Suppressor macrophage treated with lipopolysaccharide for 1 hour (primary cell): ENCODE results near the gene OSR1.
"Not testable (repeated sequence)": the region's sequence is repeated elsewhere in the genome, so short reads cannot be mapped to it uniquely, and the experiment has no call there.

Experiments
- DNase-seq, 3 donors: peaks; one replicate each; pipeline ENCODE4 v3.0.0-alpha.2; 2020 to 2022

OSR1 gene

DNA sequence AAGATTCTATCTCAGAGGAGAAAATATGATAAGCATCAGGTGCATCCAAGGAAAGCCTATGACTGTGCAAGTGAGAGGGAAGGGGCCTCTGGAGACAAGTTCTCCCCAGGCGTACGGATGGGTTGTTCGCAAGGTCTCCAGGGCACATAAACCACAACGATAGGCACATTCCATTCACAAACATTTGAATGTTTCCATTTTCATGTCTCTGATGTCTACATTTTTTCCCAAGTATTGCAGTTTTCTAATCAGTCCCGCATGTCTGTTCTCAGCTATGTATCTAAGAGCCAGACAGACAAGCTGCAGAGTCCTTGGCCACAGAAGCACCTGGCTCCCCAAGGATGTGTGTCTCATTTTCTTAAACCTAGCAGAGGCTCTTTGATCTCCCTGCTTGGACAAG, 28.0 kb downstream of the OSR1 start:
- no peak for DNase-seq

DNA sequence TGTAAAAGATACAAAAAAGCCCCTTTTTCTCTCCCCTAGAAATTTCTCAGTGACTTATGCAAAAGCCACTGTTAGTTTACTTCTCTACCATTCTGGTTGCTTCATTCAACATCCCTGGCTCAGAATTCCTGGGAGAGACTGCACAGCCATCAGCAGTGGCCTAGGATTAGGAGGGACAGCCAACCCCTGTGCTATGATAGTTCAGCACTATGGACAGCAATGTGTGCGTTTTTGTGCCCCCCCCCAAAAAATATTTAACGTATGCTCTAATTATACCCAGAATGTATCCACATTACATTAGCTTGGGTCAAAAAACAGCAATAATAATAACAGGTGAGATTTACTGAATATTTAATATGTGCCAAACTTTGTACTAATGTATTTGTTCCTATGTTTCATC, 29.0 kb downstream of the OSR1 start:
- DNase-seq: no peak

DNA sequence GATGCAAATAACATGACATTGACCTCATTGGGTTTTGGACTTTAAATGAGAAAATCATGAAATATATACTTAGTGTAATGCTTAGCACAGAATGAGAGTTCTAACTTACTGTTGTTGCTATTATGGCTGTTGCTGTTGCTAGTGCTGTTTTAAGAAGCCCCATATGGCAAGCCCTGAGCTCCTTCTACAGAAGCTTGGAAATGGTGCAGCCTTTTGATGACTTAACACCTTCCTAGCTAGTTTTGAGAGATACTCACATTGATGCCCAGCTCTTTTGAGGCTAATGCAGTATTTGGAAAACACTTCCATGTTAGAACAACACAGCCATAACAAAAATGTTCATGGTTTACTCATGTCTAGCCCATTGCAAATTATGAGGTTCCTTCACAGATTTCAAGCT, 30.9 kb downstream of the OSR1 start:
- no peak for DNase-seq

DNA sequence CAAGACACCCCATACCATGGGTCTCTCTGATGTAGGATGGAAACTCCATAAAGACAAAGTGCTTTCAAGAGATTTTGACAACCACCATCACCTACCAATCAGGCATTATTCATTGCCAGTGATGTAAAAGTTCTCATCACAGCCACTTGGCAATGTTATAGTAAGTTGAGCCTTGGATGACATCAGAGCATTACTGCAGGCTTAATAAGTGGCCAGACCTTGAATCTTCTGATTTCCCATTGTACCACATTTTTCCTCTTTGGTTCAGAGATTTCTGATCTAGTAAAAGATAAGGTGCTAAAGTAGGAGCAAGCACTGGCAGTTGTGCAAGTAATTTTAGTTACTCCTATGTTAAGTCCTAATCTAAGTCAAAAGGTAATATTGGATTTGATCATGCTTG, 36.5 kb downstream of the OSR1 start:
- DNase-seq: no peak

DNA sequence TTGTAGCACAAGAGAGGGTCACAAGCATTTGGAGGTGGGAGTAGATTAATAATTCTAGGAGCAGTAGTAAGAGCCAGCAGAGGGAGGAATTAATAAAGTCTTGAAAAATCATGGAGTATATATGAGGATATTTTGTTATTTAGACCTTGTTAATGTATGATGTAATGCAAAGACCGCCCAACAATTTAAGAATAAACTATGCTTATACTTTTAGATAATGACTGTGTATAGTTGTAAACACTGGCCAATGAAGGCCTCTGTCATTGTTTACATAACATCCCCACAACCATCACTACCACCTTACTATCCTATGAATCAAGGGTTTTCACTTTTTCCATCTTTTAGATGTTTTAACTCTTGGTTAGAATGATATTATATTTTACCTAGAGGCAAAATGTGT, 37.6 kb downstream of the OSR1 start:
- DNase-seq: no peak

DNA sequence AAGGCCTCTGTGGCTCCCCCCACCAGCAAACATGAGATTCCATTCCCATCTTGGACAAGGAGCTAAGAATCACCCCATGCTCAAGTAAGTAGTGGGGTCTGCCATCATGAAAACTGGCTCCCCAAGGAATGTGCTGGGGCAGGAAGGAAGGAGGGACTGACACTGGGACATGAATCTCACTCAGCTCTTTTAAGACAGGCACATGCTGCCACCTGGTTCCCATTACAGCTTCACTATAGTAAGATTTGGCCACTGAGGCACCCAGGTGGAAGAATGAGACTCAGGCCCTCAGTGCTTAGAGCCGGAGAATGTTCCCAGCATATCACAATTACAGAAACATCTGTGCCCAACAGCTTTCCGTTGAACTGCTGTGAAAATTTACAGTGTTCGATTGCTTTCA, 38.7 kb downstream of the OSR1 start:
- no peak for DNase-seq

DNA sequence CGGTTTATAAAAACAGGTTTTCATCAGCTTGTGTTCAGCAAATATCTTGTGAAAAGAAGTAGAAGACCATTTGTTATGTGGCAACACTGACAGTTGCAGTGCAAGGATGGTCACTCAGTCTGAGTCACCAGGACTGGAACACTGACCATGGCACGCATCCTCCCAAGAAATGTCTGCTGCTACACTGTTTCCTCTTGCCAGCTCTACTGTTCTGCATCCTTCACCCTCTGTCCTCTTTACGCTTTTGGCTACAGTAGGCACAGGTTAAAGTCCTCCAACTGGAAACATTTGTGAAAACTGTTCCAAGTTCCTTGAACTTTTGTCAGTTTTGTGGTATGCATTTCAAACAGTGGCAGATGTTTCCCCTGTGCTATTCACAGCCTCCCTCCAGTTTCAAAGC, 39.4 kb downstream of the OSR1 start:
- no peak for DNase-seq

DNA sequence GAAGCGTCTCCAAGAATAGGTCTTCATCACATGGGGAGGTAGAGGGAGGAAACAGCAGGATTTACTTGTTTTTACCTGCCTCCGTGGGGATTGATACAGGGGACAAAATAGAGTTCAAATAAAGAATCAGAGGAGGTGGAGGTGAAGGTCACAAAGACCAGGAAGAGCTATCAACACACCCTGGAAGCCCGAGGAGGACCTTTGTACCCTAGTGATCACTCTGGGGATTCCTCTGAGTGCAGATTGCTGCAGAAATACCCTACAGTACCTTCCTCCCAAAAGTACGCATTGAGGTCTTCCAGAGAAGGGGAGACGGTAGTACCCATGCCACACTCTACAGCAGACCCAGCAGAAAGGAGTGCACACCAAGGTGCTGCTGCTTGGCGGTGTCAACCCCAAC, 44.9 kb downstream of the OSR1 start:
- DNase-seq: no peak

DNA sequence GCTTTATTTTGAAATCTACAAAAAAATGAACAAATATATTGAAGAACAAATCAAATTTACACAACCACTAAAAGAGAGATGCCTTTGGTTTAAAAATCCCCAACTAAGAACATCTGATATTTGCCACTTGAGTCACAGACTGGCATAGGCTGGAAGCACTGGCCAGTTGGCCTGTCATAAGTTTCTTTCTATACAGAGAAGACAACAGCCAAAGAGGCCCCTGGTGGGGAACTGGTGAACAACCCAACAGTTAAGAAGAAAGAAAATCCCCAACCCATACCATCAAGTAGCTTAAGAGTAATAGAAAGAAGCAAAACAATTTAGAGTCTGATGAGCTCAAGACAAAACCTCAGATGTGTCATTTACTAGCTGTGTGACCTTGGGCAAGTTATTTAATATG, 45.5 kb downstream of the OSR1 start:
- no peak for DNase-seq

DNA sequence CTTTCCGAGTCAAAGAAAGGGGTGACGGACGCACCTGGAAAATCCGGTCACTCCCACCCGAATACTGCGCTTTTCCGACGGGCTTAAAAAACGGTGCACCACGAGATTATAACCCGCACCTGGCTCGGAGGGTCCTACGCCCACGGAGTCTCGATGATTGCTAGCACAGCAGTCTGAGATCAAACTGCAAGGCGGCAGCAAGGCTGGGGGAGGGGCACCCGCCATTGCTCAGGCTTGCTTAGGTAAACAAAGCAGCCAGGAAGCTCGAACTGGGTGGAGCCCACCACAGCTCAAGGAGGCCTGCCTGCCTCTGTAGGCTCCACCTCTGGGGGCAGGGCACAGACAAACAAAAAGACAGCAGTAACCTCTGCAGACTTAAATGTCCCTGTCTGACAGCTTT, 52.4 kb downstream of the OSR1 start:
- not testable (repeated sequence) for DNase-seq

DNA sequence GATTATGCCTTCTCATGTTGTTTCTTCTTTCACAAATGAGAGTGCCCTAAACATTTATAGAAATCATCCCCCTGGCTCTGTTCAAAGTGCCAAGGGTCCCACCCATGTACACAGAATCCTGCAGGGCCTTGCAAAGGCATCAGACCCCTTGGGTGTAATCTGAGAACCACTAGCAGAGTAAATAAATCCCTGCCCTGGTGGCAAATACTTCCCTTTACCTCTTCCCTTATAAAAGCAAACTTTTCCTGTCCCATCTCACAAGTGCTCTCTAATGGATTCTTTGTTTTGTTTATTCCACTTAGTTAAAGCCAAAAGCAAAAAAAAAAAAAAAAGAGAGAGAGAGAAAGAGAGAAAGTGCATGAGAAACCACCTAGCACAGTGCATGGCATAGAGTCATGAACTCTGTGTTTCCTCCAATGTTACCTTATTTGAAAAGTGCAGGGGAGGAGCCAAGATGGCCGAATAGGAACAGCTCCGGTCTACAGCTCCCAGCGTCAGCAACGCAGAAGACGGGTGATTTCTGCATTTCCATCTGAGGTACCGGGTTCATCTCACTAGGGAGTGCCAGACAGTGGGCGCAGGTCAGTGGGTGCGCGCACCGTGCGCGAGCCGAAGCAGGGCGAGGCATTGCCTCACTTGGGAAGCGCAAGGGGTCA, 52.9 kb downstream of the OSR1 start:
- not testable (repeated sequence) for DNase-seq

DNA sequence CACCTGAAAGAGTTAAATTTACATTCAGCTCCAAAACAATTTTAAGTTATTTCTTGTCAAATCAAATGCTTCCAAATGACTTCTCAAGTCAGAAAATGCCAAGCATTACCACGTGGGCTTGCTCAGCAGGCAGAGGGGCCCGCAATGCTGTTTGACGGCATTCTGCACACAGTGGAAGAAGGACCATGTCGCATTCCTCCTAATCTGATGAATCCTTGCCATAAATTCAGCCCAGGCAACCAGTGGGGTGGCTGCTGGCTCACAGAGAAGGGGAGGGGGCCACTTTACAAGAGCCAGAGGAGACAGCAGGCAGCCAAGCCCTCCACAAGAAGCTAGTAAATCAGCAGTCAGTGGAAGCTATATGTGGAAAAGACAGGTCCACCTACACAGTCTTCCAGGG, 56.7 kb downstream of the OSR1 start:
- DNase-seq: no peak
